Hematopoietic multipotent progenitor cell treated with erythropoietin and hydrocortisone succinate and interleukin-3 and kit ligand, for 17 days (in vitro differentiated cells): ENCODE results near the gene MICAL3.
"Not testable (repeated sequence)": the region's sequence is repeated elsewhere in the genome, so short reads cannot be mapped to it uniquely, and the experiment has no call there.

ENCODE experiments used
- DNase-seq: peaks from one replicate; pipeline ENCODE4 v3.0.0-alpha.2; 2015; ENCODE audit warnings: low spot score

MICAL3 gene

GRCh38 chr22:18024276-18024939, at the start of gene MICAL3:
TSS of gene MICAL3 (minus strand) at chr22:18024561. CDS start at chr22:17906812, 117,749 bp downstream.
- peak; percentile 70 for DNase-seq

GRCh38 chr22:18073927-18074326, 49.6 kb upstream of the MICAL3 start:
- DNase-seq, result not testable (repeated sequence)

- DNase-seq, result no peak
These were observed 49.1 kb upstream of the MICAL3 start for GRCh38 chr22:18073467-18073866.

- DNase-seq, result no peak
These were observed 47.6 kb upstream of the MICAL3 start for GRCh38 chr22:18071968-18072310.

GRCh38 chr22:18071307-18071967, 47.1 kb upstream of the MICAL3 start:
- not testable (repeated sequence) for DNase-seq

GRCh38 chr22:18070556-18071306, 46.4 kb upstream of the MICAL3 start:
- no peak for DNase-seq

GRCh38 chr22:18070041-18070440, 45.7 kb upstream of the MICAL3 start:
- no peak for DNase-seq

GRCh38 chr22:18069041-18069440, 44.7 kb upstream of the MICAL3 start:
- no peak for DNase-seq

GRCh38 chr22:18068381-18068988, 44.1 kb upstream of the MICAL3 start:
- no peak for DNase-seq

- DNase-seq, result no peak
These were observed 43.4 kb upstream of the MICAL3 start for GRCh38 chr22:18067548-18068341.

- DNase-seq, result no peak
These were observed 42.8 kb upstream of the MICAL3 start for GRCh38 chr22:18067121-18067520.

- no peak for DNase-seq
These were observed 42.0 kb upstream of the MICAL3 start for GRCh38 chr22:18066181-18066859.

- no peak for DNase-seq
These were observed 40.9 kb upstream of the MICAL3 start for GRCh38 chr22:18065256-18065655.

- DNase-seq, result no peak
These were observed 40.3 kb upstream of the MICAL3 start for GRCh38 chr22:18064636-18065035.

GRCh38 chr22:18063715-18064114, 39.4 kb upstream of the MICAL3 start:
- not testable (repeated sequence) for DNase-seq

- no peak for DNase-seq
These were observed 38.9 kb upstream of the MICAL3 start for GRCh38 chr22:18063306-18063705.

GRCh38 chr22:18062421-18062820, 38.1 kb upstream of the MICAL3 start:
- DNase-seq, result no peak

- no peak for DNase-seq
These were observed 36.6 kb upstream of the MICAL3 start for GRCh38 chr22:18060646-18061620.

- DNase-seq, result no peak
These were observed 35.6 kb upstream of the MICAL3 start for GRCh38 chr22:18059991-18060390.

GRCh38 chr22:18059473-18059872, 35.1 kb upstream of the MICAL3 start:
- no peak for DNase-seq
